Stimulated activated effector memory CD8-positive, alpha-beta T cell treated with anti-CD3 and anti-CD28 coated beads, Interleukin-12 subunit alpha, Interleukin-12 subunit beta, amount 100 ng/mL, for 72 hours (primary cell): ENCODE data around the gene FAM25A.
A peak's percentile ranks its signal among the peaks of the same experiment; 100 is the strongest.
"Not testable (repeated sequence)": the region's sequence is repeated elsewhere in the genome, so short reads cannot be mapped to it uniquely, and the experiment has no call there.

ENCODE experiments used
- ATAC-seq: fragments of 150-1000 bp; cut with Tn5 transposase; 2 replicates; pipeline ENCODE4 v1.10.0; 2021
- DNase-seq, 2 donors: peaks; one replicate each; pipeline ENCODE4 v3.0.0; 2021 to 2022; ENCODE audit warnings: low spot score in 2 of 2
- H3K27ac Mint-ChIP-seq: one replicate; pipeline ENCODE4 v1.8.0; 2022; ENCODE audit warnings: mild to moderate bottlenecking, mixed read lengths
- H3K36me3 Mint-ChIP-seq: one replicate; pipeline ENCODE4 v1.8.0; 2022; ENCODE audit warnings: mild to moderate bottlenecking, mixed read lengths
- H3K4me1 Mint-ChIP-seq: one replicate; pipeline ENCODE4 v1.8.0; 2022; ENCODE audit warnings: mixed read lengths
- H3K4me3 Mint-ChIP-seq: one replicate; pipeline ENCODE4 v1.8.0; 2022; ENCODE audit warnings: mild to moderate bottlenecking, mixed read lengths
- H3K9me3 Mint-ChIP-seq: one replicate; pipeline ENCODE4 v1.8.0; 2022; ENCODE audit warnings: mixed read lengths

The FAM25A gene

DNA sequence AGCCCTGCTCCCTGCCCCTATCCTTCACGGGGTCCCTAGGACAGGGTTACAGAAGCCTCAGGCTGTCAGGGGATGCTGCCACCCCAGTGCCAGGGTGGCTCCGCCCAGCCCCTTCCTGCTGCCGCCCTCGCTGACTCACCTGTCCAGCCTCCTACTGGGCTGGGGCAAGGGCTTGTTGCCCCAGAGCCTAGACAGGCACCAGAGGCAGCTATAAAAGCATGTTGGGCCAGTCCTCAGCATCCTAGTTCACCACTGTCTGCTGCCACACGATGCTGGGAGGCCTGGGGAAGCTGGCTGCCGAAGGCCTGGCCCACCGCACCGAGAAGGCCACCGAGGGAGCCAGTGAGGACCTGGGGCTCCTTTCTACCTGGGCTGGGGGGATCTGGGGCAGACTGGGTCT lies at the start of gene FAM25A:
TSS of gene FAM25A (plus strand) at position 239 of the 400 bp plus-strand sequence. CDS start at position 270, 31 bp downstream.
- not testable (repeated sequence) for H3K36me3 Mint-ChIP-seq, ATAC-seq, H3K27ac Mint-ChIP-seq

DNA sequence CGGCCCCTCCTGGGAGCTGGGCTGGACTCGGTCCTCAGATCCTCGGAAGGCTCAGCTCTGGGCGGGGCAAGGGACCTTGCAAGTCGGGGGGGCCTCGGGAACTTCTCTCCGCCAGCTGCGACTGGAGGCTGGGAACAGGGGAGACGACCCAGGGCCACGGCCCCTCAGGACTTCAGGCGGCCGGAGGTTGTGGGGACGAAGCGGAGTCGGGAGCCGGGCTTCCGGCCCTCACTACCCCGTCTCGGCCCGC lies 49.2 kb upstream of the FAM25A start:
- H3K4me3 Mint-ChIP-seq = peak overlapping the region; percentile 78
- H3K36me3 Mint-ChIP-seq = peaks cover 6% of the 10 kb centered on the region
- peaks cover 39% of the 10 kb centered on the region for H3K4me1 Mint-ChIP-seq
- no peak for ATAC-seq
- DNase-seq = no peak
- no peaks in the 10 kb centered on the region for H3K9me3 Mint-ChIP-seq
- H3K27ac Mint-ChIP-seq = peak overlapping the region; percentile 89

More for the DNA sequence above, at the start of gene FAM25A:
- not testable (repeated sequence) for H3K4me3 Mint-ChIP-seq, H3K9me3 Mint-ChIP-seq, H3K4me1 Mint-ChIP-seq, DNase-seq

DNA sequence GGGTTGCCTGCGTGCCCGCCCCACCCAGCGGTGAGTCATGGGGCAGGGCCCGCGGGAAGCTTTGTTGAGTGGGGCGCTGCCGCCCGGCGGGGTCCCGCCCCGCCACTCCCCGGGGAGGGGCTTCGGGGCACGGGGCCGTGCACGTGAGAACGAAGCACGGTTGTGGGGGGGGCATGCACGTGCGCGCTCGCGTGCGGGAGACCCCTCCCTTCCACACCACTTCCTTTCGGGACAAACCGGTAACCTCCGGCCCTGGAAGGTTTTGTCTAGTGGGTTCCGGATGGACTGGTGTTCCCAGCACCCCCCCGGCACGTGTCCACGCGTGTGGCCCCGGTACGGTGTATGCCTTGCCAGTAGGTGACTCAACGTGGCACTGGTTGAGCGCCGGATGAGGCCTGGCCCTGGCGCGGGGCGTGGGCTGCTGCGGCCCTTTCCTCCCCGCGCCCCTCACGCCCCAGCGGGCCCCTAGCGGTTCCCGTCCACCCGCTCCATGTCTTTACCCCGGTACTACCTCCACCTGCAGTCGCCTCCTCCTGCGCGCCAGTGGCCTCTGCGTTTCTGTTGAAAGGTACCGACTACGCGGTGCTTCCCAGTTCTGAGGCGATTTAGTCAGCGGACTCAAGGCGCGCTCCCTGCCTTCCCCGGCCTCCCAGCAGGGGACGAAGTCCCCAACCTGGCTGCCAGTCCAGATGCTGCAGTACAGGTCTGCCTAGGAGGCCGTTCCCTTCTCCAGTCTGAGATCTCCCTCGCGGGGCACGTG lies 48.7 kb upstream of the FAM25A start:
- H3K9me3 Mint-ChIP-seq = no peaks in the 10 kb centered on the region
- peaks cover 6% of the 10 kb centered on the region for H3K36me3 Mint-ChIP-seq
- DNase-seq (peak; percentile 82 to 85), ATAC-seq (peak; percentile 91)
- peak overlapping the region; percentile 89 for H3K27ac Mint-ChIP-seq
- peaks cover 34% of the 10 kb centered on the region for H3K4me1 Mint-ChIP-seq
- H3K4me3 Mint-ChIP-seq = peak overlapping the region; percentile 78

DNA sequence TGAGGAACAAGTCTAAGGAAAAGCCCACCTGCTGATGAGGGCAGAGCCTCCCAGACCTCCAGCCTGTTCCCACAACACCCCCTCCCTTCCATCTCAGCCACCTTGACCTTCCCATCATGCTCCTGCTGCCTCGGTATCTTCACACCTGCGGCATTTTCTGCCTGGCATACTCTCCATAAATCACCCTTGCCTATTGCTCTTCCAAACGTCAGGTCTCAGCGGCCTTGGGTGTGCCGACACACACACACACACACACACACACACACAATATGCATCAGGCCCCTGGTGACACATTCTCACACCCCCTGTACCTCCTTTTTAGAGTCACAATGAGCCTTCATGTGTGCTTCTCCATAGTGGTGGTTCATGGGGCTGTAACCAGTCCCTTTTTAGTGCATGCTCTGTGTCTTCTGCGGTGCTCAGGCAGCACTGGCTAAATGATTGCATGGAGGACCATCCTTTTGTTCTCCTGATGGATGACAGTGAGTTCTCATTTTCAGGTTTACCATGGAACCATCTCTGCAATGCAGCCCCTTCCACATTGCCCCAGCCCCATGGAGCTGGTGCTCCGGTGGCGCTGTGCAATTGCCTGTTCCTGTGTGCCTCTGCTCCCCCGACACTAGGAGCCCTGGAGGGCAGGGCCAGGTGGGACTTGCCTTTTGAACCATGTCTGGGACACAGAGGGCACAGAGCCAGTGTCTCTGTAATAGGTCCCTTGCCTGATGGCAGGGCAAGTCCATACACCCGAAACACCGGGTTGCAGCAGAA lies 47.3 kb upstream of the FAM25A start:
- Mint-ChIP-seq H3K27ac (peak overlapping the region; percentile 35), H3K4me3 (peak overlapping the region; percentile 20), H3K36me3 (peaks cover 6% of the 10 kb centered on the region), H3K9me3 (no peaks in the 10 kb centered on the region), H3K4me1 (peaks cover 20% of the 10 kb centered on the region)
- ATAC-seq = no peak
- peak in 1 of 2 donors; percentile 46 for DNase-seq

DNA sequence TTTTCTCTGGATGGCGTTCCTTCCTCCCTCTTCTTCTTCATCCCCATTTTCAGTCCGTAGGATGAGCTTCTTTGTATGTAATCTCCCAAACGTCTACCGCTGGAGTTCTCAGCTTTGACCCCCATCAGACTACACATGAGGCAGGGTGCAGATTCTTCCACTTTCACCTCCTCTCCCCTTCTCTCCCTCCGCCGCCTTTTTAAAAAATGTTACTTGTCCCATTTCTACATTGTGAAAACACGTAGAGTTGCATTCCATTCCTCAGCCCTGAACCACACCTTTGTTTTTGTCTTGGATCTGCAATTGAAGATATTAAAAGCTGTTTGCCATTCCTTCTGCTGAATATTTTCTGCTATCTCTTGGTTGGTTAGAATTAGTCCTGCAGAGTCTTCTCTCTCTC lies 45.6 kb upstream of the FAM25A start:
- no peak overlapping the region for H3K27ac Mint-ChIP-seq
- DNase-seq (peak in 1 of 2 donors; percentile 39), ATAC-seq (no peak)
- H3K4me1 Mint-ChIP-seq = peaks cover 20% of the 10 kb centered on the region
- no peak overlapping the region for H3K4me3 Mint-ChIP-seq
- H3K9me3 Mint-ChIP-seq = no peaks in the 10 kb centered on the region
- H3K36me3 Mint-ChIP-seq = peaks cover 6% of the 10 kb centered on the region

DNA sequence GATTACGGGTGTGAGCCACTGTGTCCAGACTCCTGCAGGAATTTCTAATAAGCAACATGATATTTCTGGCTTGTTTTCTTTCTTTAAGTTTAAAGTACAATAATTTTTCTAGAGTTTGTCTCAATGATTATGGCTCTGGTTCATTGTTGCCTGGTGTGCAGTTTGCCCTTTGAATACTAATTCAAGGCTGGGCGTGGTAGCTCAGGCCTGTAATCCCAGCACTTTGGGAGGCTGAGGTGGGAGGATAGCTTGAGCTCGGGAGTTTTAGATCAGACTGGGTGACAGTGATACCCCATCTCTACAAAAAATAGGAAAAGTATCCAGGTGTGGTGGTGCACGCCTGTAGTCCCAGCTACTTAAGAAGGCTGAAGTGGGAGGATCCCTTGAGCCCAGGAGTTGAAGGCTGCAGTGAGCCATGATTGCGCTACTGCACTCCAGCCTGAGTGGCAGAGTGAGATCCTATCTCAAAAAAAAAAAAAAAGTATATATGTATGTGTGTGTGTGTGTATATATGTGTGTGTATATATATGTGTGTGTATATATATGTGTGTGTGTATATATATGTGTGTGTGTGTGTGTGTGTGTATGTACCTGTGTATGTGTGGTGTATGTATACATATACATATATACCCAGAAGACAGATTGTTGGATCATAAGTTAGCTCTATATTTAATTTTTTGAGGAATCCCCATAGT lies 43.6 kb upstream of the FAM25A start:
- Mint-ChIP-seq H3K4me1 (peaks cover 12% of the 10 kb centered on the region), H3K27ac (no peak overlapping the region), H3K9me3 (no peaks in the 10 kb centered on the region), H3K36me3 (peaks cover 6% of the 10 kb centered on the region), H3K4me3 (no peak overlapping the region)
- peak in 1 of 2 donors; percentile 20 for DNase-seq
- no peak for ATAC-seq

DNA sequence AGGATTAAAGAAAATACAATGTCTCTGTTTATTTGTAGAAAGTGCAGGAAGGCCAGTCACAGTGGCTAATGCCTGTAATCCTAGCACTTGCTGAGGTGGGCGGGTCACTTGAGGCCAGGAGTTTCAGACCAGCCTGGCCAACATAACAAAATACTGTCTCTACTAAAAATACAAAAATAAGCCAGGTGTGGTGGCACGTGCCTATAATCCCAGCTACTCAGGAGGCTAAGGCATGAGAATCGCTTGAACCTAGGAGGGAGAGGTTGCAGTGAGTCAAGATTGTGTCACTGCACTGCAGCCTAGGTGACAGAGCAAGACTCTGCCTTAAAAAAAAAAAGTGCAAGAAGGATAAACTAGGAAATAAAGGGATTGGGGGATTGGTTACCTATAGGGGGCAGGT lies 41.6 kb upstream of the FAM25A start:
- H3K36me3 Mint-ChIP-seq, DNase-seq, H3K4me1 Mint-ChIP-seq: not testable (repeated sequence)

DNA sequence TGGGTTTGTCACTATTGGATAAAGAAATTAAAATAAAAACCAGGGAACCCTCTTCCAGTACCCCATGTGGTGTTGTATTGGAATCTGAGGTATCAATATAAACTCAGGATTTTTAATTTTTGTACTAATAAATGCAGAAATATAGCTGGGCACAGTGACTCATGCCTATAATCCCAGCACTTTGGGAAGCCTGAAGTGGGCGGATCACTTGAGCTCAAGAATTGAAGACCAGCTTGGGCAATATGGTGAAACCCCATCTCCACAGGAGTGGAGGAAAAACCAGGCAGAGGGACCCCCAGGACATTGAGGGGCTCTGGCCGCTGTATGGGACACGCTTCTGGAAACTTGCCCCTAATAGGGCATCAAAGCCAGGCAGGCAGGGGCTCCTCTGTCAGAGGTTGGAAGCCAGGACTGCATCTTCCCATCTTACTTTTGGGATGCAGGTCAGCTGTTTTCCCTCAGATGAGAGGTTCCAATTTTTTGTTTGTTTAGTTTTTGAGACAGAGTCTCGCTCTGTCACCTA lies 40.7 kb upstream of the FAM25A start:
- Mint-ChIP-seq H3K27ac (no peak overlapping the region), H3K36me3 (no peaks in the 10 kb centered on the region), H3K9me3 (no peaks in the 10 kb centered on the region), H3K4me1 (no peaks in the 10 kb centered on the region), H3K4me3 (no peak overlapping the region)
- DNase-seq (no peak), ATAC-seq (no peak)

More for the DNA sequence above, 41.6 kb upstream of the FAM25A start:
- H3K9me3 Mint-ChIP-seq, H3K4me3 Mint-ChIP-seq, ATAC-seq, H3K27ac Mint-ChIP-seq: not testable (repeated sequence)

DNA sequence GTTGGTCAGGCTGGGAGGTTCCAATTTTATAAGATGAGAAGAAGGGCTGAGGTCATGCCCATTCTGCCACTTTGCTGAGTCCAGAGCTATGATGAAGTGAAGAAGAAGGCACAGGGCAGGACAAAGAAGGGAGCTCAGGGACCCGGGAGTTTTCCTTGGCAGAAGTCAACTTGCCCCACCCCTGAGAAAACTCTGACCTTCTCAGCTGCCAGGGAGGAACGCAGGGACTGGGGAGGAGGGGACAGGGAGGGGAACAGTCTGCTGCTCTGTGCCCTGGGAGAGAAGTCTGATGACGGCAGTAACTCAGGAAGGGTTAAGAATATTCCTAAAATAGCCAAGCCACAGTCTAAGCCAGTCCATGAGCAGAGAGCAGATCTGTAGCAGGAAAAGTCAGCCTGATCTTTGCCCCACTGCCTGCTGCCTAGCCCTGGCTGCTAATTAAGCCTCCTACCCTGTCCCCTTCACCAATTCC lies 40.1 kb upstream of the FAM25A start:
- Mint-ChIP-seq H3K9me3 (no peaks in the 10 kb centered on the region), H3K4me1 (no peaks in the 10 kb centered on the region), H3K36me3 (no peaks in the 10 kb centered on the region), H3K27ac (no peak overlapping the region), H3K4me3 (no peak overlapping the region)
- DNase-seq (no peak), ATAC-seq (no peak)

DNA sequence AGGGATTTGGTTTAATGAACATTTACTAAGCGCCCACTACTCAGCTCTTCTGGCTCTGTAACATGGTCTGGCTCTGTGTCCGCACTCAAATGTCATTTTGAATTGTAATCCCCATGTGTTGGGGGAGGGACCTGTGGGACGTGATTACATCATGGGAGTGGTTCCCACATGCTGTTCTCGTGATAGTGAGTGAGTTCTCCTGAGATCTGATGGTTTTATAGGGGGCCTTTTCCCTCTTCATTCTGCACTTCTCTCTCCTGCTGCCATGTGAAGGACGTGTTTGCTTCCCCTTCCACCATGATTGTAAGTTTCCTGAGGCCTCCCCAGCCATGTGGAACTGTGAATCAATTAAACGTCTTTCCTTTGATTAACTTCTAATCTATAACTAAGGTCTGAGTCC lies 39.1 kb upstream of the FAM25A start:
- H3K36me3 Mint-ChIP-seq, H3K4me3 Mint-ChIP-seq, H3K4me1 Mint-ChIP-seq, H3K9me3 Mint-ChIP-seq, H3K27ac Mint-ChIP-seq, ATAC-seq, DNase-seq: not testable (repeated sequence)

DNA sequence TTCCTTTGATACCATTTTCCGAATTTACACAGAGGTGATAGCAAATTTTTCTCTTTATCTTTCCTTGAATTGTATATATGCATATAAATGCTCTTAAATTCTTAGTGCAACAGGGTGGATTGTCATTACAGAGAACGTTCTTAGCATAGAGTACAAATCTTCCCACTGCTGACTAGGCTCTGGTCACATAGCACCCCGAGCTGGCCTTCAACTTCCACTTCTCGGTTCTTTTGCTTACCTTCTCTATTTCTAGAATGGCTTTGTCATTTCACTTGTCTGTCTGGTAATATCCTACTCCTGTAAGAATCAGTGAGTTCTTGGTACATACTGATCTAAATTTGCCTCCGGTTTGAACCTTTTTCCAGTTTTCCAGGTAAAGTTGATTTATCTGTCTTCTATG lies 38.4 kb upstream of the FAM25A start:
- Mint-ChIP-seq H3K4me1 (no peaks in the 10 kb centered on the region), H3K27ac (no peak overlapping the region), H3K4me3 (no peak overlapping the region), H3K9me3 (no peaks in the 10 kb centered on the region), H3K36me3 (no peaks in the 10 kb centered on the region)
- no peak for ATAC-seq
- DNase-seq = no peak

DNA sequence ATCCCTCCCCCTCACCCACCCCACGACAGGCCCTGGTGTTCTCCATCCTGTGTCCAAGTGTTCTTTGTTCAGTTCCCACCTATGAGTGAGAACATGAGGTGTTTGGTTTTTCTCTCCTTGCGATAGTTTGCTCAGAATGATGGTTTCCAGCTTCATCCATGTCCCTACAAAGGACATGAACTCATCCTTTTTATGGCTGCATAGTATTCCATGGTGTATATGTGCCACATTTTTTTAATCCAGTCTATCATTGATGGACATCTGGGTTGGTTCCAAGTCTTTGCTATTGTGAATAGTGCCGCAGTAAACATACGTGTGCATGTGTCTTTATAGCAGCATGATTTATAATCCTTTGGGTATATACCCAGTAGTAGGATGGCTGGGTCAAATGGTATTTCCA lies 35.6 kb upstream of the FAM25A start:
- H3K36me3 Mint-ChIP-seq, H3K4me1 Mint-ChIP-seq, H3K4me3 Mint-ChIP-seq, H3K9me3 Mint-ChIP-seq, H3K27ac Mint-ChIP-seq, DNase-seq, ATAC-seq: not testable (repeated sequence)

DNA sequence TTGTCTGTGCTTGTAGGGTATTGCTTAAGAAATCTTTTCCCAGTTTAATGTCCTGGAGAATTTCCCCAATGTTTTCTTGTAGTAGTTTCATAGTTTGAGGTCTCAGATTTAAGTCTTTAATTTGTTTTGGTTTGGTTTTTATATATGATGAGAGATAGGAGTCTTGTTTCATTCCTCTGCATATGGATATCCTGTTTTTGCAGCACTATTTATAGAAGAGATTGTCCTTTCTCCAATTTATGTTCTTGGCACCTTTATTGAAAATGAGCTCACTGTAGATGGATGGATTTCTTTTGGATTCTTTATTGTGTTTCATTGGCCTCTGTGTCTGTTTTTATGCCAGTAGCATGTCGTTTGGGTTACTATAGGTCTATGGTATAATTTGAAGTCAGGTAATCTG lies 31.6 kb upstream of the FAM25A start:
- no peaks in the 10 kb centered on the region for H3K4me1 Mint-ChIP-seq
- no peaks in the 10 kb centered on the region for H3K36me3 Mint-ChIP-seq
- ATAC-seq = no peak
- no peak overlapping the region for H3K4me3 Mint-ChIP-seq
- H3K9me3 Mint-ChIP-seq = no peaks in the 10 kb centered on the region
- no peak for DNase-seq
- no peak overlapping the region for H3K27ac Mint-ChIP-seq

DNA sequence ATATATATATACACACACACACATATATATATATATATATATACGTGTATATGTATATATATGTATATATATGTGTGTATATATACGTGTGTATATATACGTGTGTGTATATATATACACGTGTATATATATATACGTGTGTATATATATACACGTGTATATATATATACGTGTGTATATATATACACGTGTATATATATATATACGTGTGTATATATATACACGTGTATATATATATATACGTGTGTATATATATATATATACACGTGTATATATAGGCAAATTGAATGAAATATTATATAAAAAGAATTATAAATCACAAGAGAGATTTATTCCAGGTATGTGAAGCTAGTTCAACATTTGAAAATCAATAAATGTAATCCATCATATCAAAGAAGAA lies 28.7 kb upstream of the FAM25A start:
- not testable (repeated sequence) for ATAC-seq, H3K36me3 Mint-ChIP-seq, DNase-seq, H3K27ac Mint-ChIP-seq, H3K4me3 Mint-ChIP-seq, H3K9me3 Mint-ChIP-seq, H3K4me1 Mint-ChIP-seq

DNA sequence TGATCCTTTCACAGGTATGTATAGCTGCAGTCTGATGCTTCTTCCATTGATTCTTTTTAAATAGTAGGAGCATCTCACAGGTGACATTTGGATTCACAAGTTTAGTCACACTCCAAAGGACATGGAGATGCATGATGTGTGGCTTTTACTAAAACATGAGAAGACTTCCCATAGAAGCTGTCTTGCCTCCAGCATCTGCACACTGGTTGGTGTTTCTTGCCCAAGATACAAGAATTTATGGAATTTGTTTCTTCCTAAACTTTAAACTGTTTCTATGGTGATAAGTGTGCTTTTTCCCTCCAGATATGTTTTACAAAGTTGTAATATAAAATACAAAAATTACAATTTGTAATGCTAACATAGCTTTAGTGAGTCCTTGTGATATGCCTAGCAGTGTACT lies 27.6 kb upstream of the FAM25A start:
- no peaks in the 10 kb centered on the region for H3K9me3 Mint-ChIP-seq
- H3K27ac Mint-ChIP-seq = no peak overlapping the region
- ATAC-seq (no peak), DNase-seq (no peak)
- no peaks in the 10 kb centered on the region for H3K36me3 Mint-ChIP-seq
- no peaks in the 10 kb centered on the region for H3K4me1 Mint-ChIP-seq
- no peak overlapping the region for H3K4me3 Mint-ChIP-seq
